GM23248 (cell line): ENCODE results near the gene ARMC8.

ENCODE experiments used
- EZH2 ChIP-seq: fragments of 200-600 bp; sonication (generic); IDR thresholded peaks from 2 replicates; pipeline ENCODE4 v1.6.1; 2018; ENCODE audit warnings: antibody characterized with exemption, mild to moderate bottlenecking; ENCODE audit not compliant: insufficient read depth, poor library complexity, severe bottlenecking
- EZH2phosphoT487 ChIP-seq: fragments of 200-600 bp; sonication (generic); IDR thresholded peaks from 2 replicates; pipeline ENCODE4 v1.6.1; 2018; ENCODE audit warnings: antibody characterized with exemption, moderate library complexity, mild to moderate bottlenecking, low read depth; ENCODE audit not compliant: insufficient read depth

- TF ChIP-seq EZH2 (no peak), EZH2phosphoT487 (no peak)
Observed at GRCh38 chr3:138203938-138204337, 16.8 kb downstream of the ARMC8 start.
